ENCODE data around the gene TAS2R43.

GRCh38 chr12:11133816-11134215 is 41.7 kb upstream of the TAS2R43 start:
- TF ChIP-seq EP300 (conservative IDR thresholded peaks at IDR 0.05; ENCODE audit: poor library complexity, severe bottlenecking), result no peak
- TF ChIP-seq CTCF (IDR thresholded peaks at IDR 0.05; ENCODE audit: poor library complexity, severe bottlenecking), result no peak
- no peak for TF ChIP-seq SMC3 (conservative IDR thresholded peaks at IDR 0.05; ENCODE audit: poor library complexity)

Measured in neural cell (in vitro differentiated cells).